Activated naive CD4-positive, alpha-beta T cell treated with anti-CD3 and anti-CD28 coated beads, Interleukin-2, amount 50 U/mL, for 72 hours (primary cell): ENCODE measurements around the gene CFAP299. TPM values are rescaled to one million over a fixed set of nuclear protein-coding genes. Genes with fewer than 3 reads are reported as not detected.
A peak's percentile ranks its signal among the peaks of the same experiment; 100 is the strongest.

Experiments
- ATAC-seq, 2 donors: fragments of 150-1000 bp; cut with Tn5 transposase; 2 replicates each; pipeline ENCODE4 v1.10.0; 2021; ENCODE audit warnings: mild to moderate bottlenecking in 2 of 2, moderate library complexity in 2 of 2
- DNase-seq, 2 donors: peaks; one replicate each; pipeline ENCODE4 v3.0.0; 2021 to 2022; ENCODE audit warnings: low spot score in 2 of 2
- H3K27ac Mint-ChIP-seq, 2 donors: one replicate each; pipeline ENCODE4 v1.8.0; 2022; ENCODE audit warnings: mild to moderate bottlenecking in 2 of 2, mixed read lengths in 2 of 2
- H3K36me3 Mint-ChIP-seq, 2 donors: one replicate each; pipeline ENCODE4 v1.8.0; 2022; ENCODE audit warnings: mixed read lengths in 2 of 2
- H3K9me3 Mint-ChIP-seq, 2 donors: one replicate each; pipeline ENCODE4 v1.8.0; 2022; ENCODE audit warnings: mixed read lengths in 2 of 2
- total RNA-seq, 2 donors: library from RNA; stranded (reverse); gene quantifications; one replicate each; pipeline ENCODE4 v1.2.3, GENCODE V29; 2022

The CFAP299 gene
- total RNA-seq, 2 donors from 2014 or later, result not detected

DNA sequence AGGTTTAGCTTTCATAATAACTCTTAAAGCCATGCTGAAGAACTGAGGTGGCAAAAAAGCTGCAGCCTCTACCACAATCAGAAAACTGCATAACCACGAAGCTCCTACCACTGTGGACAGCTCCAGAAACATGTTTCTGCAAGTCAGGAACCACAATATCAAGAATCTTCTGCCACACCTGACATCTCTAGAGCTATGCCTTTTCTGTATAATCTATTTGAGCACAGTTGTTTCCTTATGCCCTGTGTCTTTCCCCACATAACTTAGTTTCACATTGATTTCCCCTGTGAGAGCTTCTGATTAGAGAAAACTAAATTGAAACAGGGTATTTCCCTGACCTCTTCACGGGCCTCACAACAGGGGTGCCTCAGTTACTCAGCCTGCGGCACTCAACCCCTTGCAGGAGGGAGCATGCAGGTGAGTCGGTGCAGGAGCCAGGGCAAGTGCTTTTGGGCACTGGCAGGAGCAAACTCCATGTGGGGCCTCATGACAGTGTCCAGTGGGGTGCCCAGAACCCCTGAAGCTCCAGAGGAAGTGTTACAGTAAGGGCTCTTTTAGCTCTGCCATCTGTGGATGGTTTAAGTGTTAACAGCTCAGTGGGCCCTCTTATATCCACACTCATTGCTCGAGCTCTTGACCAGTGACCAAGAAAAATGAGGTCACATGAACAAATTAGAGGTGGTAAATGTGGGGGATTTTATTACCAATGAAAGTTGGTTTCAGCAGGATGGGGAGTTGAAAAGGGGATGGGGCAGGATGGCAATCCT, 562.2 kb downstream of the CFAP299 start:
- DNase-seq (no peak), ATAC-seq (peak in 1 of 2 donors; percentile 47)
- Mint-ChIP-seq H3K27ac (no peak overlapping the region), H3K36me3 (no peaks in the 10 kb centered on the region), H3K9me3 (no peaks in the 10 kb centered on the region)

DNA sequence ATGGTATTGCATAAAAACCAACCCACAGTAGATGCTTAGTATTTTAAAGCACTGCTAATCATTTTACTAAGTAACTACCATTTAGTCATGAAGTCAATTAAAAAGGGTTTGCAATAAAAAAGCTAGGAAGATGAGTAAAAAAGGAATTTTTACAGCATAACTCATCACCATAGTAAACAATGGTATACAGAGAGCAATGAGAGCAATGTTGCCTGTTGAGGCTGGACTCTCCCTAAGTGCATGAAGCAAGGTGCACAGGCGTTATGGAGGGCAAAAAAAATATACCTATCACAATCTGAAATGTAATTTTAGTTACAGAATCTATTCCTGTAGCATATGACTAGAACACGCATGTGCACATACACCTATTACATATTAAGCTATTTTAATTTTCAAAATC, 565.4 kb downstream of the CFAP299 start:
- H3K9me3 Mint-ChIP-seq, result peaks cover 6 to 7% of the 10 kb centered on the region in 2 donors
- no peak overlapping the region for H3K27ac Mint-ChIP-seq
- no peak for DNase-seq
- no peak for ATAC-seq
- peaks cover under 1 to 5% of the 10 kb centered on the region in 2 donors for H3K36me3 Mint-ChIP-seq

GRCh38 chr4:80903020-80903419, 567.5 kb downstream of the CFAP299 start:
- Mint-ChIP-seq H3K36me3 (peaks cover 20 to 26% of the 10 kb centered on the region in 2 donors), H3K9me3 (peaks cover 14 to 15% of the 10 kb centered on the region in 2 donors), H3K27ac (no peak overlapping the region)
- ATAC-seq (no peak), DNase-seq (no peak)

- Mint-ChIP-seq H3K27ac (no peak overlapping the region), H3K36me3 (peaks cover 20 to 32% of the 10 kb centered on the region in 2 donors), H3K9me3 (peaks cover 15 to 18% of the 10 kb centered on the region in 2 donors)
- DNase-seq (no peak), ATAC-seq (no peak)
Measured at GRCh38 chr4:80909938-80910337, 574.4 kb downstream of the CFAP299 start.

- DNase-seq, result no peak
- ATAC-seq, result peak in 1 of 2 donors; percentile 84
- Mint-ChIP-seq H3K9me3 (peaks cover 8 to 11% of the 10 kb centered on the region in 2 donors), H3K36me3 (peaks cover 15 to 22% of the 10 kb centered on the region in 2 donors), H3K27ac (no peak overlapping the region)
Measured at GRCh38 chr4:80911458-80911857, 575.9 kb downstream of the CFAP299 start.

DNA sequence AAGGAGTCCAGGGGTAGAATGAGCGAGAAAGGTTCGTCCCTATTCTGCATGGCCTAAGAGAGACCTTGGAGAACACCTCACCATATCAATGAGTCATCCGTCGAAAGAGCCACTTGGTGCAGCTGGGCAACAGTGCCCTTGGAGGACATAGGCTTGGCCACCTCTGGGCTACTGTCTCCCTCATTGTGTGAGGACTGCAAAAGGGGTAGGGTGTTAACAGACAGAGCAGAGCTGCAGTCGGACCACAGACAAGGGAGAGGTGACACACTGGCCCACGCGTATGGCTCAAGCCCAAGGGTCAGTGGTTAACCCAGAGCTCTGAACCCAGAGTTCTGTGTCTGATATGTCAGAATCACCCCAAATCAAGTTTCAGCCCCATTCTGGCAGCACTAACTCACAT, 576.8 kb downstream of the CFAP299 start:
- H3K27ac Mint-ChIP-seq, result no peak overlapping the region
- ATAC-seq (no peak), DNase-seq (no peak)
- peaks cover 6 to 13% of the 10 kb centered on the region in 2 donors for H3K36me3 Mint-ChIP-seq
- peaks cover 1 to 5% of the 10 kb centered on the region in 2 donors for H3K9me3 Mint-ChIP-seq

- ATAC-seq (peak; percentile 36 to 38), DNase-seq (no peak)
Measured at GRCh38 chr4:80913381-80913780, 577.9 kb downstream of the CFAP299 start.

DNA sequence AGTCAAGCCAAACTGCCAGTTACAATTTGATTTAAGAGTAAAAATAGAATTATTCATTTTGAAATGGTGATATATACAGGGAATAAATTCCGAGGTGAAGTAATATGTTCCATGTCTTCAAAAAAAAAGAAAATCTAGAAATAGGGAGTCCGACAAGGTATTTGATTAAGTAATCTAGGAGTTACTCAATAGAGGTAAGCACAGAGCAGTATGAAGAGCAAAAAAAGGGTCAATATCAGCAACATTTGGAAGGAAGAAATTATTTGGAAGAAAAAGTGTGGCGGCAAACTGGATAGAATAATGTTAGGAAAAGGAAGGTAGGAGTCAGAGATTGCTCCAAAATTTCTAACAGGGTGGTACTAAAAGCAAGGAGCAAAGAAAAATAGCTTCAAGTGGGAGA, 581.2 kb downstream of the CFAP299 start:
- ATAC-seq, result no peak
- Mint-ChIP-seq H3K27ac (no peak overlapping the region), H3K36me3 (no peaks in the 10 kb centered on the region), H3K9me3 (no peaks in the 10 kb centered on the region)
- DNase-seq, result no peak

More at GRCh38 chr4:80913381-80913780, 577.9 kb downstream of the CFAP299 start:
- peaks cover 0 to 3% of the 10 kb centered on the region in 2 donors for H3K9me3 Mint-ChIP-seq
- no peak overlapping the region for H3K27ac Mint-ChIP-seq
- H3K36me3 Mint-ChIP-seq, result peaks cover 0 to 2% of the 10 kb centered on the region in 2 donors

- H3K9me3 Mint-ChIP-seq, result no peaks in the 10 kb centered on the region
- H3K27ac Mint-ChIP-seq, result no peak overlapping the region
- H3K36me3 Mint-ChIP-seq, result no peaks in the 10 kb centered on the region
- peak in 1 of 2 donors; percentile 41 for ATAC-seq
- no peak for DNase-seq
Measured at GRCh38 chr4:80918004-80918403, 582.5 kb downstream of the CFAP299 start.

DNA sequence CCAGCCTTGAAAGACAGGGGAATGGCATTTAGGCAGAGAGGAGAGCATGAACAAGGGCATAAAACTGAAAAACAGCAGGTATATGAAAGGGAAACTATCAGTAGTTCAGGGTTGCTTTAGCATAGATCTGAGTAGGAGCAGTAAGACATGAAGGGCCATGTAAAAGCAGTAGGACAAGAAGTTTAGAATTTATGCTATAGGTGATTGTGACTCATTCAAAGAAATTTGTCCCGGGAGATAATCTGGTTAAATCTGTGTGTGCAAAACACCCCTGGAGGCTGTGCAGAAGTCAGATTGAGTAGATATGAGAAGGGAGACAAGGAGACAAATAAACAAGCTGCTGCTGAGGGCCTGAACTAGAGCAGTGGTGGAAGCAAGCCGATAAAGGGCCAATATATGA, 585.9 kb downstream of the CFAP299 start:
- Mint-ChIP-seq H3K9me3 (no peaks in the 10 kb centered on the region), H3K36me3 (no peaks in the 10 kb centered on the region), H3K27ac (no peak overlapping the region)
- no peak for DNase-seq
- no peak for ATAC-seq

DNA sequence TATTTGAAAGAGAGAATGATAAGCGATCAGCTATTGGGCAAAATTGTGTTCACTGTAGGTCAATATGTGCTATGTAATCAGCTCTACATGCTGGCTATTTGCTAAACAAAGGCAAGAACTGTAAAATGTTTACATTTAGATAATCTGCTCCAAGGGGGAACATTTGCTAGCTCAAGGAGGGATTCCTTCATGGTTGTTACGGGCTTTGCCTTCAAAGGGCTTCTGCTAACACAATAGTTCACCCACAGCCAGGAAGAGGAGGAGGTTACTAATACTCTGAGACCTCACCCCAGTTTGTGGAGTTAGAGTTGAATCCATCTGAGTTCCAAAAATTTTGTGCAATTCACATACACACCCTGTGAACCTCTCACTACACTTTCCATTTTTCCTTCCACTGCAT, 587.4 kb downstream of the CFAP299 start:
- no peaks in the 10 kb centered on the region for H3K9me3 Mint-ChIP-seq
- ATAC-seq (no peak), DNase-seq (no peak)
- no peaks in the 10 kb centered on the region for H3K36me3 Mint-ChIP-seq
- no peak overlapping the region for H3K27ac Mint-ChIP-seq

DNA sequence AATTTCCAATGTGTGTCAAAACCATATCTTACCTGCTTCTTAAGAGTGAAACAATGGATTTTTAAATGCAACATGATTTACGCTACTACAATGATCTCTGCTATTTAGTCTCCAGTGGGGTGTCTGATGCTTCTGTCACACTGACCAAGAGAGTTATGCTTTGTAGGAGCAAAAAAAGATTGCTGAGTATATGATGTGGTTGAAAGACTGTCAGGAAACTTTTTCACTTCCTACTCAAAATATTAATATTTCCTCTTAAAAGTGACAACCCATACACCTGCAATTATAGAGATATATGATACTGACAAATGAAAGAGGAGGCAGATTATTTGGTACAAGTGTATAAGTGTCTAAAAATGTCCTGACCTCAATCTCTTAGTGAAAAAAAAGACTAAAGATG, 589.8 kb downstream of the CFAP299 start:
- no peaks in the 10 kb centered on the region for H3K36me3 Mint-ChIP-seq
- no peak for DNase-seq
- no peak for ATAC-seq
- H3K27ac Mint-ChIP-seq, result no peak overlapping the region
- H3K9me3 Mint-ChIP-seq, result no peaks in the 10 kb centered on the region

DNA sequence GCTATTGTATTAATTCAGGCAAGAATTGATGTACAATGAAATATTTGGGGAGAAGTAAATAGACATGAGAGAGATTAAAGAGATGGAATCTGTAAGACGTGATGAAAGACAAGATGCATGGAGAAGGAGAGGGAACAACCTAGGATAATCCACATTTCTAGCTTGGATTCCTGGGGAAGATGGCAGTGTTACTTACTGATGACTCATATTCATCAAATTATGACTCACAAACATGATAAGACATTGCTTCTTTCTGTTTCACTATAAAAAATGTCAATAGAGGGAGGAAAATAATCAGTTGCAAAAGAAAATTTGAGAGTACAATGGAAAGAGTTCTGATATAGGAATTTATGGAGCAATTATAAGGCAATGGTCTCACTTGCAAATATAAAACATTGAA, 590.9 kb downstream of the CFAP299 start:
- DNase-seq (no peak), ATAC-seq (peak in 1 of 2 donors; percentile 59)
- Mint-ChIP-seq H3K36me3 (no peaks in the 10 kb centered on the region), H3K27ac (no peak overlapping the region), H3K9me3 (no peaks in the 10 kb centered on the region)

DNA sequence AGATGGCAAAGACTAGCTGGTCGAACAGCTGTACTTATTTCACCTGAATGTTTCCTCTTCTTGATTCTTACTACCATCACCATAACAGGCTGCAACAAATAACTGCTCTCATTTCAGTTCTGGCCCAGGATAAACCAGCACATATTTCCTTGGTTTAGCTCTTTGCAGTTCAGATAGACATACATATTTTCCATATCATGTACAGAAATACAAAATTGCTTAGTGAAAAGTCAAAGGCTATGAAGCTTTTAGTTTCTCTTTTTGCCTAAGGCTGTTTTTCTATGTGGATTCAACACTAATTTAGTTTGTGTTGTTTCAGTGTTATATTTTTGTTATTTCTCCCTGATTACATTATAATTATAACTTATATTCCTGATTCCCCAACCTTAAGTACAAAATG, 591.4 kb downstream of the CFAP299 start:
- no peak for DNase-seq
- Mint-ChIP-seq H3K9me3 (no peaks in the 10 kb centered on the region), H3K27ac (no peak overlapping the region), H3K36me3 (no peaks in the 10 kb centered on the region)
- ATAC-seq, result no peak

- Mint-ChIP-seq H3K9me3 (no peaks in the 10 kb centered on the region), H3K36me3 (no peaks in the 10 kb centered on the region), H3K27ac (no peak overlapping the region)
- no peak for ATAC-seq
- DNase-seq, result no peak
Measured at GRCh38 chr4:80927420-80927819, 591.9 kb downstream of the CFAP299 start.

- no peak for ATAC-seq
- Mint-ChIP-seq H3K9me3 (no peaks in the 10 kb centered on the region), H3K27ac (no peak overlapping the region), H3K36me3 (no peaks in the 10 kb centered on the region)
- DNase-seq, result no peak
Measured at GRCh38 chr4:80931631-80932081, 596.1 kb downstream of the CFAP299 start.

DNA sequence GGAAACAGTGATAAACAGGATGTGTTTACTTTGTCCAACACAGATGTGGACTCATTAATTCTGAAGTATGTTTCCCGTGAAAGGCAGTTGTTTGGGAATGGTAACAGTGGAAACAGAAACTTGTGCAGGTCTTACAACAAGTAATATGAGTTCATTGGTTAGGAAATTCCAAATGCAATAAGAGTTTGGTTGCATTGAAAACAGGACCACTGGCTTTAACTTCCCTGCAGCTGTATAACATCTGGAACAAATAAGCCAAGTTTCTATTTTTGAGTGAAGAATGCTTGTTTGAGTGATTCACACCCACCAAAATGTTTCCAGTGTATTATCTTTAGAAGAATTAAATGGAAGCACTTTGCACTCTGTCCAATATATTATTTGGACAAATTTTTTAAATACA, 612.6 kb downstream of the CFAP299 start:
- ATAC-seq (no peak), DNase-seq (no peak)
- no peak overlapping the region for H3K27ac Mint-ChIP-seq
- H3K9me3 Mint-ChIP-seq, result no peaks in the 10 kb centered on the region
- no peaks in the 10 kb centered on the region for H3K36me3 Mint-ChIP-seq

DNA sequence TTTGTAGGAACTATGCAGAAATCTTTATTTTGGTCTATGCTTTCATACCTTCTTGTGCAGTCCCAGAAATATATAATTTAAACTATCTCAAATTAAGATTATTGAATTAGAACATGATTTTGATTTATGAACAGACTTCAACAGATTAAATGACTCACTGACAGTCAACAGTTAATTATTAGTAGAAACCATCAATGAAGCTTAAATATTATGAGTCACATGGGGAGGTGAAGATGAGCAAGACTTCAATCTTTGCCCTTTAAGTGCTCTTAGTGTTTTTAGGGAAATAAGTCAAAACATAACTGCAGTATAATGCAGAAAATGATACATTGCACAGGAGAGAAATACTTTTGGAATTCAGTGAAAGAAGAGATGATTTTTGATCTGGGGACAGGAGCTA, 613.5 kb downstream of the CFAP299 start:
- ATAC-seq (no peak), DNase-seq (no peak)
- Mint-ChIP-seq H3K27ac (no peak overlapping the region), H3K9me3 (no peaks in the 10 kb centered on the region), H3K36me3 (no peaks in the 10 kb centered on the region)
